H1 (cell line): ENCODE results near the gene PRX. TPM values are rescaled to one million over a fixed set of nuclear protein-coding genes. Genes with fewer than 3 reads are reported as not detected.

Experiments
- CTCF ChIA-PET: fragments of 300-600 bp; sonication (Branson Sonifier 250); formaldehyde crosslinking; loops from one replicate; lab custom pipeline; 2021; ENCODE audit not compliant: partially characterized antibody; lab: Charles Lee
- POLR2A ChIA-PET: fragments of 300-600 bp; sonication (Branson Sonifier 250); formaldehyde crosslinking; loops from one replicate; lab custom pipeline; 2021; ENCODE audit warnings: inconsistent platforms; ENCODE audit not compliant: partially characterized antibody; lab: Charles Lee
- DNase-seq, 2 experiments: peaks; one replicate each; pipeline versions ENCODE4 v3.0.0 to v3.0.0-alpha.2; 2010 to 2022; ENCODE audit warnings: low spot score in 2 of 2, low read depth in 1 of 2, mixed read lengths in 1 of 2
- FAIRE-seq: peaks from 2 replicates; lab custom pipeline; 2011; peaks lifted over from hg19 to GRCh38; lab: Jason Lieb, UNC
- H2AFZ ChIP-seq: 2 replicates; pipeline ENCODE4 v1.8.1; 2012; ENCODE audit warnings: low read length, inconsistent platforms
- H2AK5ac ChIP-seq: 2 replicates; pipeline ENCODE4 v1.6.1; 2013; ENCODE audit warnings: low read depth, low read length
- H2BK120ac ChIP-seq: replicated peaks from 2 replicates; pipeline ENCODE3; 2013; ENCODE audit warnings: low read depth, low read length, inconsistent platforms
- H2BK12ac ChIP-seq: 2 replicates; pipeline ENCODE4 v1.6.1; 2013; ENCODE audit warnings: low read depth, low read length
- H2BK15ac ChIP-seq: 2 replicates; pipeline ENCODE4 v1.6.1; 2013; ENCODE audit warnings: low read length
- H2BK20ac ChIP-seq: 2 replicates; pipeline ENCODE4 v1.6.1; 2013; ENCODE audit warnings: low read length
- H2BK5ac ChIP-seq: 2 replicates; pipeline ENCODE4 v1.6.1; 2013; ENCODE audit warnings: low read depth, low read length
- H3K14ac ChIP-seq: 2 replicates; pipeline ENCODE4 v1.6.1; 2013; ENCODE audit warnings: inconsistent platforms; ENCODE audit not compliant: insufficient read length
- H3K18ac ChIP-seq: 2 replicates; pipeline ENCODE4 v1.6.1; 2013; ENCODE audit warnings: low read length; ENCODE audit errors: extremely low read depth
- H3K23ac ChIP-seq: 2 replicates; pipeline ENCODE4 v1.6.1; 2013; ENCODE audit warnings: inconsistent platforms; ENCODE audit not compliant: insufficient read length
- H3K23me2 ChIP-seq: 2 replicates; pipeline ENCODE4 v1.6.1; 2013; ENCODE audit warnings: low read depth, low read length
- H3K27ac ChIP-seq: 2 replicates; pipeline ENCODE4 v1.6.1; 2011; ENCODE audit warnings: low read depth, low read length, inconsistent platforms
- H3K27me3 ChIP-seq, 4 experiments: replicated peaks in 1 of 4; 1 replicate in 1 of 4; 2 replicates in 3 of 4; pipeline versions ENCODE4 v1.6.1 to v1.8.1; 2011 to 2013; ENCODE audit warnings: low read length in 3 of 4, mild to moderate bottlenecking in 3 of 4, inconsistent platforms in 2 of 4, mixed read lengths in 2 of 4, moderate library complexity in 1 of 4; ENCODE audit not compliant: control insufficient read depth in 3 of 4, insufficient read depth in 3 of 4; ENCODE audit errors: extremely low read depth in 1 of 4
- H3K36me3 ChIP-seq, 4 experiments: 2 replicates each; pipeline versions ENCODE4 v1.6.1 to v1.8.1; 2011 to 2013; ENCODE audit warnings: mild to moderate bottlenecking in 4 of 4, low read length in 3 of 4, moderate library complexity in 2 of 4, control low read depth in 1 of 4, inconsistent platforms in 1 of 4; ENCODE audit not compliant: insufficient read depth in 4 of 4, control insufficient read depth in 2 of 4
- H3K4ac ChIP-seq: replicated peaks from 2 replicates; pipeline ENCODE3; 2013; ENCODE audit warnings: low read length, low read depth, mixed read lengths, inconsistent platforms; ENCODE audit not compliant: insufficient read length
- H3K4me1 ChIP-seq, 4 experiments: replicated peaks in 1 of 4; 1 replicate in 1 of 4; 2 replicates in 3 of 4; pipeline versions ENCODE4 v1.6.1 to v1.8.1; 2011 to 2013; ENCODE audit warnings: low read length in 3 of 4, inconsistent platforms in 2 of 4, mixed read lengths in 1 of 4; ENCODE audit not compliant: insufficient read depth in 4 of 4, control insufficient read depth in 3 of 4
- H3K4me2 ChIP-seq, 2 experiments: 2 replicates each; pipeline versions ENCODE4 v1.6.1 to v1.8.1; 2011 to 2013; ENCODE audit warnings: low read depth in 2 of 2, low read length in 2 of 2, control low read depth in 1 of 2, inconsistent platforms in 1 of 2, mild to moderate bottlenecking in 1 of 2; ENCODE audit not compliant: insufficient read depth in 1 of 2
- H3K4me3 ChIP-seq, 4 experiments: fragments of 200-600, 300-600 bp in 1 of 4; sonication (generic), shearing (Covaris generic), sonication (Bioruptor Twin) in 1 of 4; 2 replicates each; pipeline versions ENCODE4 v1.5.1 to v1.8.1; 2011 to 2016; ENCODE audit warnings: low read length in 4 of 4, low read depth in 3 of 4, control low read depth in 2 of 4, inconsistent platforms in 2 of 4, mild to moderate bottlenecking in 2 of 4, mixed read lengths in 1 of 4, moderate library complexity in 1 of 4; ENCODE audit not compliant: insufficient read depth in 2 of 4; ENCODE audit errors: extremely low read depth in 1 of 4
- H3K56ac ChIP-seq: replicated peaks from 2 replicates; pipeline ENCODE3; 2013; ENCODE audit warnings: low read depth, mild to moderate bottlenecking, mixed read lengths, low read length, inconsistent platforms; ENCODE audit not compliant: insufficient read length
- H3K79me1 ChIP-seq: 2 replicates; pipeline ENCODE4 v1.6.1; 2013; ENCODE audit warnings: low read depth, low read length, control low read depth
- H3K79me2 ChIP-seq, 2 experiments: 2 replicates each; pipeline versions ENCODE4 v1.6.1 to v1.8.1; 2012 to 2013; ENCODE audit warnings: low read length in 2 of 2, mild to moderate bottlenecking in 2 of 2, inconsistent platforms in 1 of 2; ENCODE audit not compliant: insufficient read depth in 2 of 2, control insufficient read depth in 1 of 2
- H3K9ac ChIP-seq, 4 experiments: replicated peaks in 1 of 4; 1 replicate in 1 of 4; 2 replicates in 3 of 4; pipeline versions ENCODE4 v1.6.1 to v1.8.1; 2011 to 2013; ENCODE audit warnings: low read depth in 3 of 4, low read length in 3 of 4, control low read depth in 2 of 4, mild to moderate bottlenecking in 2 of 4, moderate library complexity in 2 of 4, inconsistent platforms in 1 of 4; ENCODE audit errors: extremely low read depth in 1 of 4
- H3K9me3 ChIP-seq, 2 experiments: 2 replicates each; pipeline versions ENCODE4 v1.6.1 to v1.8.1; 2012 to 2013; ENCODE audit warnings: mild to moderate bottlenecking in 2 of 2, moderate library complexity in 2 of 2, control low read depth in 1 of 2, inconsistent platforms in 1 of 2, low read depth in 1 of 2, low read length in 1 of 2, mixed read lengths in 1 of 2; ENCODE audit not compliant: insufficient read depth in 2 of 2
- H4K20me1 ChIP-seq, 2 experiments: replicated peaks in 1 of 2; 2 replicates each; pipeline versions ENCODE3 to v1.8.1; 2011 to 2013; ENCODE audit warnings: inconsistent platforms in 2 of 2, low read length in 2 of 2, mild to moderate bottlenecking in 1 of 2; ENCODE audit not compliant: insufficient read depth in 2 of 2, control insufficient read depth in 1 of 2
- H4K5ac ChIP-seq: 2 replicates; pipeline ENCODE4 v1.6.1; 2013; ENCODE audit warnings: low read length, low read depth, mixed read lengths, inconsistent platforms; ENCODE audit not compliant: insufficient read length
- H4K8ac ChIP-seq: 2 replicates; pipeline ENCODE4 v1.8.0; 2013; ENCODE audit warnings: mild to moderate bottlenecking, moderate library complexity, low read length, inconsistent platforms; ENCODE audit not compliant: insufficient read depth; ENCODE audit errors: extremely low read depth
- H4K91ac ChIP-seq: replicated peaks from 2 replicates; pipeline ENCODE3; 2013; ENCODE audit warnings: low read length, mixed read lengths, inconsistent platforms; ENCODE audit not compliant: insufficient read length
- CHD2 ChIP-seq: IDR thresholded peaks from 2 replicates; pipeline ENCODE4 v1.6.1; 2012; ENCODE audit warnings: low read length, improper control_type of control experiment
- NRF1 ChIP-seq: IDR thresholded peaks from 2 replicates; pipeline ENCODE4 v1.6.1; 2011; ENCODE audit warnings: mild to moderate bottlenecking, low read depth, low read length, improper control_type of control experiment
- POLR2A ChIP-seq, 2 experiments: IDR thresholded peaks; 1 replicate in 1 of 2; 2 replicates in 1 of 2; pipeline ENCODE4 v1.6.1; 2011; ENCODE audit warnings: low read depth in 2 of 2, low read length in 2 of 2, mild to moderate bottlenecking in 2 of 2; ENCODE audit errors: control extremely low read depth in 1 of 2
- RXRA ChIP-seq: IDR thresholded peaks from 2 replicates; pipeline ENCODE4 v1.6.1; 2011; ENCODE audit warnings: low read depth, mild to moderate bottlenecking, low read length, moderate library complexity; ENCODE audit not compliant: insufficient read depth
- SAP30 ChIP-seq: fragments of 300-600 bp; sonication (generic); IDR thresholded peaks from 2 replicates; pipeline ENCODE4 v1.7.1; 2012; ENCODE audit warnings: low read length, moderate library complexity, mild to moderate bottlenecking, inconsistent platforms; ENCODE audit not compliant: insufficient read depth, insufficient replicate concordance
- ZNF274 ChIP-seq: IDR thresholded peaks from 2 replicates; pipeline ENCODE4 v1.7.0; 2012; ENCODE audit warnings: low read length, borderline replicate concordance; ENCODE audit errors: extremely low read depth
- WGBS, 2 experiments: shearing (Covaris generic) in 1 of 2; methylation state at CpG; one replicate each; pipeline versions ENCODE4 v1.1.6 to v1.1.7; 2013 to 2015; ENCODE audit warnings: low lambda C conversion rate in 2 of 2, mixed read lengths in 2 of 2, inconsistent platforms in 1 of 2, low coverage in 1 of 2, missing lambda C conversion rate in 1 of 2; ENCODE audit not compliant: insufficient replicate concordance in 2 of 2, insufficient coverage in 1 of 2, insufficient read length in 1 of 2; ENCODE audit errors: extremely low coverage in 1 of 2, missing lambda C conversion rate in 1 of 2; 5-methylcytosine and 5-hydroxymethylcytosine counted together
- polyA plus RNA-seq, 7 experiments: library from polyadenylated mRNA; depleted of rRNA in 3 of 7; stranded (reverse) in 5 of 7; unstranded in 2 of 7; fragments of >200 nt in 5 of 7; fragments of 200-250 nt in 2 of 7; gene quantifications; 1 replicate in 5 of 7; 2 replicates in 1 of 7; 4 replicates in 1 of 7; pipeline versions ENCODE4 v1.2.1 to v1.2.3, GENCODE V29; 2011 to 2013; ENCODE audit warnings: missing spikeins in 2 of 7, mixed read lengths in 2 of 7
- total RNA-seq: library from RNA; stranded (reverse); fragmentation: NEBNext Ultra II Directional; extraction: Animal tissue kit (Norgen Biotek cat#: 25700); gene quantifications from 2 replicates; pipeline ENCODE4 v1.2.1, GENCODE V29; 2021
- TF ChIP-seq, protein P1 (sequence below): IDR thresholded peaks from 2 replicates; pipeline ENCODE4 v1.6.1; 2011; ENCODE audit warnings: low read length, improper control_type of control experiment
- TF ChIP-seq, protein P2 (sequence below): IDR thresholded peaks from 2 replicates; pipeline ENCODE4 v1.6.1; 2012; ENCODE audit warnings: low read length, inconsistent platforms

Gene PRX
- total and polyA plus RNA-seq, 2 of the 8 experiments (the other 6 are each of a cell fraction or from before 2014, with no cell fraction given), result 2.8 to 5.8 TPM

DNA sequence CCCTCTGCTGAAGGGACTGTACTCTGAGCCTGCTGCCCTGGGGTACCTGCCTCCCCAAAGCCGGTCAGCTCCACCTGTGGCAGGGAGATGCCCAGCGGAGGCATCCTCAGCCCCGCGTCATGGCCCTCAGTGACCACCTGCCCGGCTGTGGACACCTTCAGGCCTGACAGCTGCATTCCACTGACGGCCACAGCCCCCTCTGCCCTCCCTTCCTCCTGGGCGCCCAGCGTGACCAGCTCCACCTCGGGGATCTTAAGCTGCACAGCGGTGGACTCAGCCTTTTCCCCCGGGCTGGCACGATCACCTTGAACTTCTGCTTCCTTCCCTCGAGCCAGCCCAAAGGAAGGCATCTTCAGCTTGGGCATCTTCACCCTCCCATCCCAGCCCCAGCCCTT, 18.4 kb downstream of the PRX start:
- no peak overlapping the region for H4K91ac ChIP-seq
- H3K56ac ChIP-seq, result no peak overlapping the region
- no peaks in the 10 kb centered on the region for H3K79me2 ChIP-seq
- H4K20me1 ChIP-seq, result peaks cover 0 to 1% of the 10 kb centered on the region in 2 experiments
- no peak overlapping the region for H4K5ac ChIP-seq
- no peaks in the 10 kb centered on the region for H3K9me3 ChIP-seq
- peaks cover 0 to 8% (median 5%) of the 10 kb centered on the region in 4 experiments; a peak in 6 of 7 replicates for H3K27me3 ChIP-seq
- no peak overlapping the region for H3K14ac ChIP-seq
- H3K23me2 ChIP-seq, result peaks cover 3% of the 10 kb centered on the region; the same call in 1 of the 2 replicates
- no peaks in the 10 kb centered on the region for H3K79me1 ChIP-seq
- H2BK120ac ChIP-seq, result no peak overlapping the region
- no peak overlapping the region for H2AK5ac ChIP-seq
- H4K8ac ChIP-seq, result no peak overlapping the region
- H3K9ac ChIP-seq, result no peak overlapping the region
- no peak overlapping the region for H3K18ac ChIP-seq
- H2BK5ac ChIP-seq, result no peak overlapping the region; the same call in 1 of the 2 replicates
- FAIRE-seq (no peak), DNase-seq (no peak)
- no peak overlapping the region for H3K4me2 ChIP-seq
- no peak overlapping the region for H2BK20ac ChIP-seq
- no peak overlapping the region for H2AFZ ChIP-seq
- peaks cover 0 to 7% (median 5%) of the 10 kb centered on the region in 4 experiments; a peak in 5 of 7 replicates for H3K4me1 ChIP-seq
- CTCF ChIA-PET, result interaction anchor here (0.5 to 1.6 kb wide), 10 partner anchors 9 to 189 kb away, joined by 3 to 7 read pairs (median 3); no protein-coding TSS in a partner anchor
- H3K4ac ChIP-seq, result no peak overlapping the region
- 78% methylated on average over 11 of the region's 13 CpGs; no CpG with 5 or more reads in 1 of the 2 experiments for WGBS, 2 experiments
- no peak overlapping the region for H3K23ac ChIP-seq
- no peak overlapping the region for H3K27ac ChIP-seq
- H2BK15ac ChIP-seq, result 0 out of 2 replicates have a peak overlapping the region, but pooled peaks have one; percentile 16
- H2BK12ac ChIP-seq, result peak overlapping the region; percentile 55; the same call in 1 of the 2 replicates
- POLR2A ChIA-PET, result interaction anchor here (0.8 to 5.4 kb wide), 5 partner anchors 9 to 31 kb away, joined by 3 to 24 read pairs (median 4); partner anchors contain the start of gene SERTAD1
- no peaks in the 10 kb centered on the region for H3K36me3 ChIP-seq
- no peak overlapping the region for H3K4me3 ChIP-seq
- TF ChIP-seq ZNF274, result no peak
- TF ChIP-seq CHD2, result no peak
- TF ChIP-seq POLR2A (IDR thresholded peaks at IDR 0.05; ENCODE audit: control extremely low read depth in 1 of 2, low read depth in 2 of 2, low read length in 2 of 2), result no peak
- TF ChIP-seq NRF1, result no peak
- TF ChIP-seq SAP30, result no peak
- TF ChIP-seq, protein P1, sequence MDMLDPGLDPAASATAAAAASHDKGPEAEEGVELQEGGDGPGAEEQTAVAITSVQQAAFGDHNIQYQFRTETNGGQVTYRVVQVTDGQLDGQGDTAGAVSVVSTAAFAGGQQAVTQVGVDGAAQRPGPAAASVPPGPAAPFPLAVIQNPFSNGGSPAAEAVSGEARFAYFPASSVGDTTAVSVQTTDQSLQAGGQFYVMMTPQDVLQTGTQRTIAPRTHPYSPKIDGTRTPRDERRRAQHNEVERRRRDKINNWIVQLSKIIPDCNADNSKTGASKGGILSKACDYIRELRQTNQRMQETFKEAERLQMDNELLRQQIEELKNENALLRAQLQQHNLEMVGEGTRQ, result no peak
- TF ChIP-seq RXRA, result no peak
- TF ChIP-seq, protein P2, sequence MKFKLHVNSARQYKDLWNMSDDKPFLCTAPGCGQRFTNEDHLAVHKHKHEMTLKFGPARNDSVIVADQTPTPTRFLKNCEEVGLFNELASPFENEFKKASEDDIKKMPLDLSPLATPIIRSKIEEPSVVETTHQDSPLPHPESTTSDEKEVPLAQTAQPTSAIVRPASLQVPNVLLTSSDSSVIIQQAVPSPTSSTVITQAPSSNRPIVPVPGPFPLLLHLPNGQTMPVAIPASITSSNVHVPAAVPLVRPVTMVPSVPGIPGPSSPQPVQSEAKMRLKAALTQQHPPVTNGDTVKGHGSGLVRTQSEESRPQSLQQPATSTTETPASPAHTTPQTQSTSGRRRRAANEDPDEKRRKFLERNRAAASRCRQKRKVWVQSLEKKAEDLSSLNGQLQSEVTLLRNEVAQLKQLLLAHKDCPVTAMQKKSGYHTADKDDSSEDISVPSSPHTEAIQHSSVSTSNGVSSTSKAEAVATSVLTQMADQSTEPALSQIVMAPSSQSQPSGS, result no peak
